Measurements from ENCODE around the gene ADGRA1.
A peak's percentile ranks its signal among the peaks of the same experiment; 100 is the strongest.

The ADGRA1 gene

DNA sequence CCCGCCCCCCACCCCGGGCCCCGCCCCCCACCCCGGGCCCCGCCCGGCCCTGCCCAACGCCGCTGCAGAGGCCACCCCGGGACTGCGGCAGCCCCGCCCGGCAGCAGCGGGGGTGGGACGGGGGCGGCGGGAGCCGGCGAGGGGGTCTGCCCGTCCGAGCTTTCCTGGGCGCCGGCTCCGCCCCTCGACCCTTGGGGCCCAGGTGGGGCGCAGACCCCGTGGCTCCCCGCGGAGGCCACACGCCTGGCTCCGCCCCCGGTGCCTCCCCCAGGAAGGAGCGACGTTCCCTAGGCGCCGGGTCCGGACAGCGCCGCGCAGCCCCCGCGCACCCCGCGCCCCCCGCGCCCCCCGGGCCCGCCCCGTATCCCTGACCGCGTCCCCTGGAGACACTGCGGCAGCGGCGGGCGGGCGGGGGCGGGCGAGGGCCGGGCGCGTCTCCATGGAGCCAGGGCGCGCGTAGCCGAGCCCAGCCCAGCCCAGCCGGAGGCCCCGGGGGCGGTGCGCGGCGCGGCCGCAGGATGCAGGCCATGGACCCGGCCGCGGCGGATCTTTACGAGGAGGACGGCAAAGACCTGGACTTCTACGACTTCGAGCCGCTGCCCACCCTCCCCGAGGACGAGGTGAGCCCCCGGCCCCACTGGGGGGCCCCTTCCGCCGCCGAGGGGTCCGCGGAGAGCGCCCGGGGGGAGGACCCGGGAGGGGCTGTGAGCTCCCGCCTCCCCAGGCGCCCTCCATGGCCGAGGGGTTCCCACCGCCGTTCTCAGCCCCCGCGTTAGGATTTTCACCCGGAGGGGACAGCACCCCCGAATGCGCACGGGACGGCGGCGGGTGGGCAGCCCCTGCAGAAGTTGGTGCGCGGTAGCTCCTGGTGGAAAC is 72.5 kb downstream of the ADGRA1 start, which contains the start of gene KNDC1:
Gene KNDC1 (plus strand): TSS at position 270 of the 876 bp plus-strand sequence. CDS start 249 bp downstream, at position 519.
- DNase-seq = peak; percentile 37 to 39
- TF ChIP-seq POLR2A (IDR thresholded peaks at IDR 0.05; ENCODE audit: low read length) (no peak), GATA1 (IDR thresholded peaks at IDR 0.05; ENCODE audit: low read depth, low read length) (no peak)

DNA sequence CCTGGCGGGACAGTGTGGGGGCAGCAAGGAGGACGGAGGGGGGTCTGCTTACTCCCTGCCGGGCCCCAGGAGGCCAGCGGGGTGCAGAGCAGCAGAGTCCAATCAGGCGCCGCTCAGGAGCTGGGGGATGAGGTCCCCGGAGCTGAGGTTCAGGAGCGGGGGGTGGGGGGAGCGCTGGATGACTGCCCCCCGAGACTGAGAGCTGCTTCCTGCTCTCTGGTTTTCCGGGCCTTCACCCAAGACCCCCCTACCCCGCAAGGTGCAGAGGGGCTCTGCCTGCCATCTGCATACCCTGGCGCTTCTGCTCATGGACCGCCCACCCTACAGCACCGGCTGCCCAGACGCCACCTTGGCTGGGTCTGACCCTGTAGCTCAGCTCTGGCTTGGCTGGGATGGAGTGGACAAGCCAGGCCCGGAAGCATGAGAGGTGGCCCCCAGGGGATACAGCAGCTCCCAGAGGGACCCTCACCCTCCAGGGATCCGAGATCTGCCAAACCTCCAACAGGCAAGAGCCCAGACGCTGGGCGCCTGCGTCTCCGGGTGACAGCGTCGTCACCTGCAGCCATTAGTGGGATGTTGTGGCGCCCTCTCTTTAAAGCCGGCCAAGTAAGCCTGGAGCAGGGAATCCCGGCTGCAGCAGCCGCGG is 73.2 kb downstream of the ADGRA1 start:
- TF ChIP-seq GATA1 (IDR thresholded peaks at IDR 0.05; ENCODE audit: low read depth, low read length) (no peak), POLR2A (IDR thresholded peaks at IDR 0.05; ENCODE audit: low read length) (no peak)
- DNase-seq = no peak

DNA sequence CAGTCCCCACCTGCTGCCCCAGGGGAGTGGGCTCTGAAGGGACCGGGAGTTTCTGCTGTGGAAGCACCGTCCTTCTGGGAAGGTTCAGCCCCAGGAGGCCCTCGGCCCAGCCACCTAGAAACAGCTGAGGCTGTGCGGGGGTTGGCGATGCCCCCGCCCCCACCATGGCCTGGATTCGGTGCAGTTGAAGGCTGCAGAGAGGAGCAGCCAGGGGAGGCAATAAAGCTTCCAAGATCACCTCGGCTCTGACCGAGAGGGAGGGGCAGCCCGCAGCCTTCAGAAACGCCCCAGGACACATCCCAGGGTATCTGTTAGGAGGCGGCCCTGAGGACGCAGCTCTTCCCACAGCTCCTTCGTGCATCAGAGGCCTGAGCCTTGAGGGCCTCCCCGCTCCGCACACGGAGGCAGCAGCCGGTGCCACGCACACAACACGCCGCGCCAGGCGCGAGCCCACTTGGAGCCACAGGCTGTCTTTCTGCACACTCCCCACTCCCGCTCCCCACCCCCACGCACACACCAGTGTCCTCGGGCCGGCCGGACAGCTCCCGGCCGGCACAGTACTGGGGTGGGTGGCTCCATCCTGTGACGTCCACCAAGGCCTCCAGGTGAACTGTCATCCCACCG is 73.9 kb downstream of the ADGRA1 start:
- no peak for DNase-seq
- TF ChIP-seq GATA1 (IDR thresholded peaks at IDR 0.05; ENCODE audit: low read depth, low read length) = no peak
- no peak for TF ChIP-seq POLR2A (IDR thresholded peaks at IDR 0.05; ENCODE audit: low read length)

DNA sequence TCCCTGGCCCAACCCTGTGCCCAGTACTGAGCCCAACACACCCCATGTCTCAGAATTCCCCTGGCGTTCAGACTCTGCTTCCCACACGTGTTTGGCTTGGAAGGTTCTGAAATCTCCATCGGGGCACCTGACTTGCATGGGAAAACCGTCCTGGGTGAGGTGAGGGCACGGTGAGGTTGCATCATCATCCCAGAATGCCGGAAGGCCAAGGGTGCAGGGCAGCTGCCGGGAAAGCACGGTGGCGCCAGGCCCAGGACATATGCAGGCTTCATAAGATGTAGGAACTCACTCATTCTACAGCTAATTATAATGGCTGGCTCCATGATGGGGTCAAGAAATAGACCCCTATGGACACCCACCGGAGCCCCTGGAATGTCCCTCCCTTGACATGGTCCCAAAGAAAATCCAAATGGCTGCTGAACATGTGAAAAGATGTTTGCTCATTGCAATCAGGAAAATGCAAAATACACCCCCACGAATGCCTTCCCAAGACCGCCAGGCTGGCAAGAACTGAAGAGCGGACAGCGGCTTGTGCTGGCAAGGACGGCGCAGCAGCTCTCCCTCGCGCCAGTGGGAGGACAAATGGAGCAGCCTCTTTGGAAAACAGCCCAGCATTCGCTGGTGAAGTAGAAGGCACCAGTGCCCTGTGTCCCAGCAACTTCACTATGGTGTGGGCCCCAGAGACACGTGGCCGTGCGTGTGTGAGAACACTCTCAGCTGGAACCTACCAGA is 74.6 kb downstream of the ADGRA1 start:
- TF ChIP-seq POLR2A (IDR thresholded peaks at IDR 0.05; ENCODE audit: low read length) = no peak
- DNase-seq = no peak

DNA sequence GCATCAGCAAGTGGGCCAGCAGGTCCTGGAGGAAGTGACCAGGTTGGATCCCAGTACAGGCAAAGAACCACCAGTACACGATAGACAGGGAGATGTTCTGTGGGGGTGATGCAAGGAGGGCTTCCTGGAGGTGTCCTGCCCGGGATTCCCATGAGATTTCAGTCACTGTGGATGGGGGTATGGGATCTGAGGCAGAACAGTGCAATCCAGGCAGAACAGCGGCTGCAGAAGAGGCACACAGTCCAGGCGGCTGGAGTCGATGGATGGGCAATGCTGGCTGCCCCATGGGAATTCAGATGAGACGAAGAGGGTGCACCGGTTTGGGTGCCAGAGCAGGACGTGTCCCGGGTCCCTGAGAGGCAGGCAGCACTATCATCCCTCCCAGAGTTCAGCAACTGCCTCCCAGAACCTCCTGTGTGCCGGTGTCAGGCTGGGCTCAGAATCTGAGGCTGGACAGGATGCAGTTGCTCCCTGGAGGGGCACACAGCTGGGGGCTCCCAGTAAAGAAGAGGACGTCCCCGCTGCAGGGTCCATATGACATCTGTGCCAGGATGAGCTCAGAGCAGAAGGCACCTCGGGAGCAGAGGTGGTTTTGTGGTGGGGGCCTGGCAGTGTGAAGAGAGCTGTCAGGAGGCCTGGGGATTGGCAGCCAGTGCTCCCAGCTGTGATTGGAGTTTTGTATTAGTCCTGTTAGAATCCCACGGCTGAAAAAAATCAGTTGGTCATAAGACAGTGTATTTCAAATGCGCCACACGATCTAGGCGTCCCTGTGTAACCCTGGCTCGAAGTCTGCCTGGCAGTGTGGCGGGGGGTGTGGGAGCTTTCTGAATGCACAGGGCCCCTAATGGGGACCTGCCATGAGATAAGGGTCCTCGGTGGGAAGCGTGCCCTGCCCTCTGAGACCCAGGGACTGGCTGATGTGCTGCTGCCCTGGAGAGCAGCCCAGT is 75.5 kb downstream of the ADGRA1 start:
- no peak for TF ChIP-seq POLR2A (IDR thresholded peaks at IDR 0.05; ENCODE audit: low read length)
- TF ChIP-seq GATA1 (IDR thresholded peaks at IDR 0.05; ENCODE audit: low read depth, low read length) = no peak
- no peak for DNase-seq

DNA sequence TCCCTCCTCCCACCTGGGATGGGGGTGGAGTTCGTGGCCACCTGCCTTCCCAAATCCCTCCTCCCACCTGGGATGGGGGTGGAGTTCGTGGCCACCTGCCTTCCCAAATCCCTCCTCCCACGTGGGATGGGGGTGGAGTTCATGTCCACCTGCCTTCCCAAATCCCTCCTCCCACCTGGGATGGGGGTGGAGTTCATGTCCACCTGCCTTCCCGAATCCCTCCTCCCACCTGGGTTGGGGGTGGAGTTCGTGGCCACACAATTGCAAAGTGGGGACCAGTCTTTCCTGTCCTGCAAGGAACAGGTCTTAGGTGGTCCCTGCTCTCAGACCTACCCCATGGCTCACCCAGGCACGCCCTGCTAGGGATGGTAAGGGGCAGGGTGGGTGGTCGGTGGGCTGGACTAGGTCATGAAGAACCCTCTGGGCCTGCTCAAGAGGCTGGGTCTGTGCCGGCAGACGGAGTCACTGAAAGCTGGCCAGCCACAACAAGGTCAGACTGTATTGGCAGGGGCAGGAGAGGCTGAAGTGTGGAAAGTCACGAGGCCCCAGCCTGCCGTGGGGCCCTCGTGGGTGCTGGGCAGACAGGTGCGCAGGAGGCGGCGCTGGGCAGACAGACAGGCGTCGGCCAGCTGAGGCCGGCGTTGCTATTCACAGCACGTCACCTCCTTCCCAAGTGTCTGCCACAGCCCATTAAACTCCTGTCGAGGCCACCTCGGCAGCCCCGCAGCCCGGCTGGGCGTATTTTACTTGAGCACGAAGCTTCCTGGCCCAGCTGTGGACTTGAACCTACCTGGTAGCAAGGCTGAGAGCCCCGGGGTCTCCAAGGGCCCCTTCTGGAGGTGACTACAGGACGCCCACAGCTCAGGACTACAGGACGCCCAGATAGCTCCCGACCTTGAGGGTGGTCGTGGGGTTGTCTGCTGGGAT is 76.4 kb downstream of the ADGRA1 start:
- no peak for DNase-seq
- TF ChIP-seq POLR2A (IDR thresholded peaks at IDR 0.05; ENCODE audit: low read length) (no peak), GATA1 (IDR thresholded peaks at IDR 0.05; ENCODE audit: low read depth, low read length) (no peak)

DNA sequence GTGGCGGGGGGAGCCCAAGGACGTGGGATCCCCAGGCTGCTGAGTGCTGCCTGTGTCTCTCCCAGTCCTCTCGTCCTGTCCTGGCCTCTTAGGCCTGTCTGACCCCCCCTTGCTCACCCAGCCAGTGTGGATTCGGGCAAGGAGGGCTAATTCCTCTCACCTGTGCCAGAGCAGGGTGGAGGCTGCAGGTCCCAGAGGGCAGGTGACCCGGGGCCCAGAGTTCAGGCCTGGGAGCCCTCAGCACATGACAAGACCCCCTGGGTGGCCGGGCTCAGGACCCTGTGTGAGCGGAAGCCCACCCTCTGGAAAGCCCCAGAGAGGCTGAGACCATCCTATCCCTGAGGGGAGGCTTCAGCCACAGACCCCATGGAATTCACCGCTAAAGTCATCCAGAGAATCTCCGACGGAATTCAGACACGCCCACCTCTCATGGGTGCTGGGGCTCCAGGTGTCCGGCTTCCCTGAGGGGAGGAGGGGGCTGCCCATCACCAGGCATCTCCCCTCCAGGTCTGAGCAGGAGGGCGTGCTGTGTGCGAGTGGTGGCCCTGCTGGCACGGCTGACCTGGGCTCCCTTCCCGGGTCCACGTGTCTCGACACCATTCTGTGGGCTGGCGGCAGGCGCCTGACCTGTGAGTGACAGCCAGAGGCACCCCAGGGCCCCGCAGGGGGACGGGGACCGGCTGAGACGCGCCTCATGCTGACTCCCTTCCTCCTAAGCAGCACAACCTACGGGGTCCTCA is 77.3 kb downstream of the ADGRA1 start:
- DNase-seq = no peak
- TF ChIP-seq POLR2A (IDR thresholded peaks at IDR 0.05; ENCODE audit: low read length) (no peak), GATA1 (IDR thresholded peaks at IDR 0.05; ENCODE audit: low read depth, low read length) (no peak)

DNA sequence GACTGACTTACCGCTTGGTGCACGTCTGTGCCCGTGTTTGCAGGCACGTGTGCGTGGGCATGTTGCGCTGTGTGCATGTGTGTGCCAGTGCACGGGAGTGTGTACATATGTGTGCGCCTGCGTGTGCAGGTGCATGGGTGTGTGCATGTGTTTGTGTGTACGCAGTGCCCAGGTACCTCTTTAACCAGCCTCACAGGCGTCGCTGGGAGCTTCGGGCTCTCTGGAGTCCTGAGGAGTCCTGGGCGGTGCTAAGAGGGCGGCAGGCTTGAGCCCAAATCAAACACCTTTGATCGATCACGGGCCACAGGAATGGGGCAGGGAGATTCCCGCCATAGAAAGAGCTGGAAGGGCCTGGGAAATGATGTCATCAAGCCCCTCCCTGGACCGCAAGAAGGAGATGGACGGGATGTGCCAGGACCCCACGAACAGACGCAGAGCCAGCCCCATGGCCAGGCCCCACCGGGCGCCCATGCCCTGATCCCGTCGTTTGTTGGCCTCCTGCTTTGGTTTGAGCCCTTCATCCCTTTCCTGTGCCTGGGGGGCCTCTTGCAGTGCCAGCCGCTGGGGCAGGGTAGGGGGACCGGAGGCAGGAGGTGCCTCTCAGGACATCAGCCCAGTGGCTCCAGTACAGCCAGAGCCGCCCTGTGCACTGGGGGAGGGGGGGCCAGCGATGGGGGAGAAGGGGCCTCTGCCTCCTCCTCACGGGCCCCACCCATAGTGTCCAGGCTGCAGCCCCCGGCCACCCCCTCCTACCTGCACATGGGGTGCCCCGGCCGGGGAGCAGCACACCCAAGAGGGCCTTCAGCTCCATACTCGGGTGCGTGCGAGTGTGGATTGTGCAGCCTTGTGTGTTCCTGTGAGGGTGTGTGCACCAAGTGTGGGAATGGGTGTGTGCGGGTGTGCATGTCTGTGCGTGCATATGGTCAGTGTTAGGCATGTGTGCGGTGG is 78.1 kb downstream of the ADGRA1 start:
- no peak for DNase-seq
- TF ChIP-seq POLR2A (IDR thresholded peaks at IDR 0.05; ENCODE audit: low read length) (no peak), GATA1 (IDR thresholded peaks at IDR 0.05; ENCODE audit: low read depth, low read length) (no peak)

DNA sequence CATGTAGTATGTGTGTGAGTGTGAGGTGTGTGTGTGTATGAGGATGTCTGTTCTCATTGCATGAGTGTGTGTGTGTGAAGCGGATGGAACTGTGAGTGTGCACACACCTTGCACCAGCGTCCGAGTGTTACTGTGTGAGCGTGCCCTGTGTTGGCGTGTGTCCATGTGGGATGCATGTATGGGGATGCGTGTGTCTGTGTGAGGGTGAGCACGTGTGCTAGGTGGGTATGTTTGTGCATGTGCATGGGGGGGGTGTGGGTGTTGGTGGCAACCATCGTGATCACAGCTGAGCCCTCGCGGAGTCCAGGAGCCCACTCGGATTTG is 78.7 kb downstream of the ADGRA1 start:
- no peak for DNase-seq
- TF ChIP-seq GATA1 (IDR thresholded peaks at IDR 0.05; ENCODE audit: low read depth, low read length) (no peak), POLR2A (IDR thresholded peaks at IDR 0.05; ENCODE audit: low read length) (no peak)
